ENCODE measurements around the gene UBE4A. TPM values are rescaled to one million over a fixed set of nuclear protein-coding genes. Genes with fewer than 3 reads are reported as not detected.

UBE4A gene
- 46.7 and 48.4 TPM in 2 replicates for total RNA-seq

GRCh38 chr11:118359295-118359958 lies at the start of gene UBE4A:
UBE4A (plus strand) TSS chr11:118359600; CDS start chr11:118365081, 5,481 bp downstream.
- intact Hi-C loops (cut with micrococcal nuclease) = loop anchor here (1.0 to 5.0 kb wide), 9 partner anchors 14 to 569 kb away; partner anchors contain the start of genes ARCN1, ATP5MG and CD3E

DNA sequence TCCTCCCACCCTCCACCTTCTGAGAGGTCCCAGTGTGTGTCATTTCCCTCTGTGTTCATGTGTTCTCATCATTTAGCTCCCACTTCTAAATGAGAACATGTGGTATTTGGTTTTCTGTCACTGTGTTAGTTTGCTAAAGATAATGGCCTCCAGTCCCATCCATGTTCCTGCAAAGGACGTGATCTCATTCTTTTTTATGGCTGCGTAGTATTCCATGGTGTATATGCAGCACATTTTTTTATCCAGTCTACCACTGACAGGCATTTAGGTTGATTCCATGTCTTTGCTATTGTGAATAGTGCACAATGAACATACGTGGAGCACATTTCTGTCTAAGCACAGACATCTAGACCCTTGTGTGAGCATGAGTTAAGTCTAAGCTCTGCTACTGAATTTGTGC lies 49.1 kb upstream of the UBE4A start:
- intact Hi-C loops (cut with micrococcal nuclease) = no loop called here

DNA sequence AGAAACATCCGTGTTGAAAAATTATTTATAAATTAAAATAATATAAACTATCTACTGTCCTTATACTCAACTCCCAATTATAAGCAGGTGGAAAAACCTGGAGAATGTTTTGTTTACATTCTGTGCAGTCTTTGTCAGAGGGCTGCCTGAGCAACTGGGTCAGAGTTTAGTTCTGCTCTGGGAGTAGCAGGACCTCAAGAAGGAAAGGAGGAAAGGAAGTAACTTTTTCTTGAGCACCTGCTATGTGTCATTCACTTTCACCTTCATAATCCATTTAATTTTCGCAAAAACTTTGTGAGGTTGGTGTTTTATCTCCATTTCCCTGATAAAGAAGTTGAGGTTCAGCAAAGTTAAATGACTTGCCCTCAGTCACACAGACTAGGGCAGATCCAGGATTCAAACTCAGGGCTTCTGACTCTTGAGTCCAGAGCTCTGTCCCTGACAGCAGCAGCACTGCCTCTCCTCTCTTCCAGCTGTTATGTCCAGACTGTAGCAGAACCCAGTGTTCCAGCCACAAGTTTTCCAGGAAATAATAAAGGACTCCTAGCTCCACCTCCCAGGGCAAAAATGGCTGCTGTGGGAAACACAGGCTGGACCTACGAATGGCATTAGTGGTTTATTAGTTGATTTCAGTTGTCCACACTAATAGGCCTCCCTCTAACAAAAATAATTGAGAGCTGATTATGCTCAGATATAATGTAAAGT lies 48.5 kb upstream of the UBE4A start:
- intact Hi-C loops (cut with micrococcal nuclease) = no loop called here

DNA sequence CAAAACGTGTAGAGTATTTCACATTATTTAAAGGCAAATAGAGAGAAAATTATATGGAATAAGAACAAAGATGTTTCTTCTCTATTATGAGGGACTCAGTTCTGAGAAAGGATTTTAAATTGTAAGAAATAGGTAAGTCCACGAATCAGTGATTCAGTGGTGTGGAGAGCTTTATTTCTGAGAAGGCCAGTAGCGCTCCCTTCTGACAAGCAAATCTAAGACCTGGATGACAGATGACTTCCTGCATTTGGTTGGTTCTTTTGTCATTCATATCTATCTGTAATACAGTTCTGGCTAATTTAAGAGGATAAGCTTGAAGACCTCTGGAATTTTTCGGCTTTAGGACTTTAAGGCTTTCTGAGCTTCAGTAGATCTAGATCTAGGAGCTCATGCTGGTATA lies 47.9 kb upstream of the UBE4A start:
- intact Hi-C loops (cut with micrococcal nuclease) = no loop called here

DNA sequence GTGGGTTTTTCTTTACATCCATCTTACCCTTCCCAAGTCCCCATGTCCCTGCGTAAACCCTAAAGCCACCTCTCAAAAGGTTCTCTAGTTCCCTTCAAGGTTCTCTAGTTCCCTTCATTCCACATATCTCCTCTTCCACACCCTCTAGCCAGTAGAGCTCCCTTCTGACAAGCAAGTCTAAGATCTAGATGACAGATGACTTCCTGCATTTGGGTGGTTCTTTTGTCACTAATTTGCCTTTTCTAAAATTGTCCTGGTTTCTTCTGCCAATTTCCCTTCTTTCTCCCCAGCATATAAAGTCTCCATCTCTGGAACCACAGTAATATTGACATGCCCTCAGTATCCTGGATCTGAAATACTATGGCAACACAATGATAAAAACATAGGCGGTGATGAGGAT lies 47.1 kb upstream of the UBE4A start:
- intact Hi-C loops (cut with micrococcal nuclease) = no loop called here

GRCh38 chr11:118313242-118313641 lies 46.2 kb upstream of the UBE4A start:
- intact Hi-C loops (cut with micrococcal nuclease) = no loop called here

- intact Hi-C loops (cut with micrococcal nuclease) = no loop called here
Observed at GRCh38 chr11:118314988-118315411, 44.4 kb upstream of the UBE4A start.

DNA sequence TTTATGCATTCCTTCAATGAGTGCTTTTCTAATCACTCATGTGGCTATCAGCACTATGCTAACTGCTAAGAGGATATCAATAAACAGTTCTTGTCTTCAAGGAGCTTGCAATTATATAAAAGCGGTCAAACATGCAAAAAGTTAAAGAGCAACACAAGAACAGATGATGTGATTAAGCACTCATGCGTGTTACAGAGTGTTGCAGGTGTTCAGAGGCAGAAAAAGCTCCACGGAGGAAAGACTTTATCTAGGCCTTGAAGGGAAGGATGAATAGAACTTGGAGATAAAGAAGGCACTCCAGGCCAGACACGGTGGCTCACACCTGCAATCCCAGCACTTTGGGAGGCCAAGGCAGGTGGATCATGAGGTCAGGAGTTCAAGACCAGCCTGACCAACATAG lies 41.3 kb upstream of the UBE4A start:
- intact Hi-C loops (cut with micrococcal nuclease) = no loop called here

DNA sequence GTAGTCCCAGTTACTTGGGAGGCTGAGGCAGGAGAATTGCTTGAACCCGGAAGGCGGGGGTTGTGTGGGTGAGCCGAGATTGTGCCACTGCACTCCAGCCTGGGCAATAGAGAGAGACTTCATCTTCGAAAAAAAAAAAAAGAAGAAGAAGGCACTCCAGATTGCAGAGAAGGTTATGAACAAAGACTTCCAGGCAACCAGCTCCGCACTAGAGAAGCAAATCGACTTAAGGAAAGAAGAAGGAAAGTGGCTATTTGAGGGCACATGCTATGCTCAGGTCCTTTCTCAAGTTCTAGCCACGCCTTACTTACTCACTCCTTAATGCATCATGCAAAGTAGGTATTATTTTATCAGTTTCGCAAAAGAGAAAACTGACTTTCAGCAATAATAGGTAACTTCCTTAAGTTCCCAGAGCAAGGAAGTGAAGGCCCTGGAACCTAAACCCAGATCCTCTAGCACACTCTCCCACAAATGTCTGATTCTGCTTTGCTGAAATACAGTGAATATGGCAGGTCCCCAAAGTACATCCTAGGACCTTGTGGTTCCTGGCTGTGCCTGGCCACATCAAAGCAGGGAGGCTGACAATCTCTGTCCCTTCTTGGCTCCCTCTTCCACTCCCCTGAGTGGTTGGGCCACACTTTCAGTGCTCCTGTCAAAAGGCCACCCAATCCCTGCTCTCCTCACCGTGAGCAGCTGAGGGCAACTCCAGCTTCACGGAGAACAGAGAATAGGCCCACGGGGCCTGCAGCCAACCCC lies 40.6 kb upstream of the UBE4A start:
- intact Hi-C loops (cut with micrococcal nuclease) = no loop called here

- intact Hi-C loops (cut with micrococcal nuclease) = no loop called here
Observed at GRCh38 chr11:118319337-118319707, 40.1 kb upstream of the UBE4A start.

DNA sequence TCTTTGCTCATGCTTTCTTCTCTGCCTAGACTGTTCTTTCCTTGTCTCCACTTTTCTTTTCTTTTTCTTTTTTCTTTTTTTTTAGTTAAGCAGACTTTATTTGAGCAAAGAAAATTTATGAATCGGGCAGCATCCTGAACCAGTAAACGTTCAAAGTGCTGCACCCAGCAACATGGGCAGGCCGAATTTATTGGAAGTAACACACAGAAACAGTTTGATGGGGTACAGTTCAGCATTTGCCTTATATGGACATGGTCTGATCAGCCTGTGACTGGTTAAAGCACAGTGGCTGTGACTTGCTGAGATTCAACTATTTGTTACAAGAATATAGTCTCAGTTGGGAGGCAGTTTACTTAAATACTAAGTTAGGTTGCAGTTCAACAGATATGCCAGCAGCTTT lies 38.9 kb upstream of the UBE4A start:
- intact Hi-C loops (cut with micrococcal nuclease) = no loop called here

DNA sequence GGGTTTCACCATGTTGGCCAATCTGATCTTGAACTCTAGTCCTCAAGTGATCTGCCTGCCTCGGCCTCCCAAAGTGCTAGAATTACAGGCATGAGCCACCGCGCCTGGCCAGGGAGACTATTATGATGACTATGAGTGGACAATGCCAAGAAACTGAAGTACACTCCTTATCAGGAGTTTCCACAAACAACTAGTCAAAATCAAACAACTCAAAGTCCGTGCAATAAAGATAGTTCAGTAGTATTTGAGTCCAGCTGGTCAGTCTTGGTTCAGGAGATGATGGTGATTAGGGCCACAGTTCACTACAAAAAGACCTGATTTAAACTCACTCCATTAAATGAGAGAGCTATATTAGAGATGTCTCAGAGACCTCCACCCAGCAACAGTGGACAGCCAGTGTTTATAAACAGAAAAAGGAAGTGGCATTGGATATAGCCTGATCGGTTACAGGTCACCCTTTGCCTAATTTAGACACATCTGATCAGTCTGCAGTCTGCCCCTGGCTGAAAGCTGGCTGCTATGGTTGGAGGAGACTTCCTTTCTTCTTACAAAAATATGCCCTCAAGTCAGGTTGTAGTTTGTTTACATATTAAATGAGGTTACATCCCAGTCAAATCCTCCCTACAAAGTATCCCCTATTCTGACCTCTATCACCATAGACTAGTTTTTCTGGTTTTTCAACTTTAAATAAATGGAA lies 37.9 kb upstream of the UBE4A start:
- intact Hi-C loops (cut with micrococcal nuclease) = no loop called here

GRCh38 chr11:118322721-118323120 lies 36.7 kb upstream of the UBE4A start:
- intact Hi-C loops (cut with micrococcal nuclease) = no loop called here

DNA sequence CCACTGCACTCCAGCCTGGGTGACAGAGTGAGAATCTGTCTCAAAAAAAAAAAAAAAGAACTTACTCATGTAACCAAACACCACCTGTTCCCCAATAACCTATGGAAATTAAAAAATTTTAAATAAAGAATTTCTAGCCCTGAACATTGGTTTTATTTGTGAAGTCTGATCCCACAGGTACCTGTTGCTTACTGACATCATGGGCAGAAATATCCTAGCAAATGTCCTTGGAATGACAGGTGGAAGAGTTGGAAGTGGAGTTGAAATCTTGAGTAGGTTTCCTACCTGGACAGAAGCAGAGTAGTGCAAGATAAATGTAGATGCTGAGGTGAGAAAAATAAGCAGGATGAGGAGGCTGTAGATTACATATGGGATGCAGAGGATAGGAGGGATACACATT lies 34.1 kb upstream of the UBE4A start:
- intact Hi-C loops (cut with micrococcal nuclease) = no loop called here

- intact Hi-C loops (cut with micrococcal nuclease) = no loop called here
Observed at GRCh38 chr11:118328745-118329144, 30.7 kb upstream of the UBE4A start.

DNA sequence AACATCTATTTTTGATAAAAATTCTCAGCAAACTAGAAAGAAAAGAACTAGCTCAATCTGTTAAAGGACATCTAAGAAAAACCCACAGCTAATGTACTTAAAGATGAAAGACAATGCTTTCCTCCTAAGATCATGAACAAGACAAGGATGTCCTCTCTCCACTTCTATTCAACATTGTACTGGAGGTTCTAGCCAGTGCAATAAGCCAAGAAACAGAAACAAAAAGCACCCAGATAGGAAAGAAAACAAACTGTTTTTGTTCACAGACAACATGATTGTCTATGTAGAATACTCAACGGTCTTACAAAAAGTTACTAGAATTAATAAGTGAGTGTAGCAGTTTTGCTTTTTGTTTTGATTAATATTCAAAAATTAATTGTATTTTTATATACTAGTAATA lies 24.7 kb upstream of the UBE4A start:
- intact Hi-C loops (cut with micrococcal nuclease) = no loop called here

DNA sequence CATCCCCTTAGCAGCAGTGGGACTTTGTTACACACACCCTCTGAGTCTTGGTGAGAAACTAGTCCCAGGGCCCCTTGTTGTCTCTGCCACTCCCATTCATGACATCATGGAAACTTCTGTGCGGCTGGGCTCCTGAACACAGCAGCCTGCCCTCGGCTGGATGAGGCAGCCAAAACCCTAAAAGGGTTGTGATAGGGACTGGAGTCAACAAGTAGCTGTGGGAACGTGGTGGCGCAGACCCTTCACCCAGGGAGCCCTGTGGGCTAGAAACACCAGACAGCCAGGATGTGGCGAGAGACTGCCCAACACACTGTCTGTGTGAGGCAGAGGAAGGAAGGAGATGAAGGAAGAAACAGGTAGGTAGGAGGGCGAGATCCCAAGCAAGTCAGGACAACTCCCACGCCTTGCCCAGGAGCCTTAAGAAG lies 20.8 kb upstream of the UBE4A start:
- intact Hi-C loops (cut with micrococcal nuclease) = loop anchor here (1.0 kb wide), 5 partner anchors 33 to 114 kb away; partner anchors contain the start of genes ATP5MG and MPZL3

GRCh38 chr11:118339281-118339961 lies 20.0 kb upstream of the UBE4A start:
- intact Hi-C loops (cut with micrococcal nuclease) = no loop called here

DNA sequence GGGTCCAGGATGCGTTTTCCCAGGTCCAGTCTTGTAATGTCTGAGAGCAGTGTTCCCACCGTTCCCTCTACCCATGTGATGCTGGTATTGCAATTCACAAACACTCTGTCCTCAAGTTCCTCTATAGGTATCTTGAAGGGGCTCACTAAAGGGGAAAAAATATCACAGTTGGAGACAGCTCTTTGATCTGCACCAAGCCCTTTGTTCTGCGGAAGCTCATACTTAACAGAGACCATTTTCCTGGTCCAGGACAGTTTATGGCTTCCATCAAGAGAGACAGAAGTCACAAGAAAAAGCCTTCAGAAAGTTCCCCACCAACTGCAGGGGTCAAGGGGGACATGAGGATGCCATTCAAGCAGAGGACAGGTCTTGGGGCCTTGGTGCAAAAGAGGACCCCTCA lies 19.0 kb upstream of the UBE4A start:
- intact Hi-C loops (cut with micrococcal nuclease) = loop anchor here (5.0 kb wide), 2 partner anchors 193 to 523 kb away; no protein-coding TSS in a partner anchor

DNA sequence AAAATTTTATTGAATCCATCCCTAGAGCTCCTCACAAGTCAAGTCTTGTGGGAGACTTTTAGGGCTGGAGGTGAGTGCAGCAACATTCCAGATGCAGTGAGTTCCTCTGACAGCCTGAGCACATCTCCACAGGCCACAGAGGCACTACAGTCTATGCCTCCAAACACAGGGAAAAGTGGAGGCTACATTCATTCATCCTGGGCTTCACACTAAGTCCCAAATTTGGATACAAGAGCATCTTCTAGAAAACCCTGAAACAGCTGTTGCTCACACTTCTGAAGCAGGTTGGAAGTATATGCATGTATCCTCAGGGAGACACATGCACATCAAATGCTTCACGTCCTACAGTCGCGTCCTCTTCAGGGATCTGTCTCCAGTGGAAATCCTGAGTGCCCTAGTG lies 18.1 kb upstream of the UBE4A start:
- intact Hi-C loops (cut with micrococcal nuclease) = loop anchor here (5.0 kb wide), 2 partner anchors 194 to 524 kb away; no protein-coding TSS in a partner anchor
